BJ (cell line): ENCODE measurements around the gene FRMPD3. TPM values are rescaled to one million over a fixed set of nuclear protein-coding genes. Genes with fewer than 3 reads are reported as not detected.

Source experiments
- CTCF ChIA-PET: fragments of 350-600 bp; formaldehyde crosslinking; extraction: SDS; loops from one replicate; lab custom pipeline; 2021; ENCODE audit warnings: antibody characterized with exemption, inconsistent platforms; lab: Yijun Ruan, JAX
- POLR2A ChIA-PET: fragments of 300-600 bp; sonication (Branson Sonifier 250); formaldehyde crosslinking; extraction: SDS; loops from one replicate; lab custom pipeline; 2021; ENCODE audit warnings: antibody characterized with exemption; lab: Charles Lee
- DNase-seq: peaks from one replicate; pipeline ENCODE4 v3.0.0-alpha.2; 2011; ENCODE audit warnings: low read depth
- H3K27me3 ChIP-seq: 2 replicates; pipeline ENCODE4 v1.6.0; 2011; ENCODE audit warnings: low read length; ENCODE audit not compliant: control insufficient read depth, insufficient read depth
- H3K36me3 ChIP-seq: 2 replicates; pipeline ENCODE4 v1.5.1; 2011; ENCODE audit warnings: low read length; ENCODE audit not compliant: control insufficient read depth, insufficient read depth
- H3K4me3 ChIP-seq: 2 replicates; pipeline ENCODE4 v1.5.1; 2011; ENCODE audit warnings: low read depth, mild to moderate bottlenecking, control low read depth, low read length
- polyA plus RNA-seq: library from polyadenylated mRNA; depleted of rRNA; stranded (reverse); fragments of >200 nt; gene quantifications from 2 replicates; pipeline ENCODE4 v1.2.3, GENCODE V29; 2011; rRNA removed
- TF ChIP-seq, protein P1 (sequence below): IDR thresholded peaks from 2 replicates; pipeline ENCODE4 v1.5.1; 2011; ENCODE audit warnings: low read depth, mild to moderate bottlenecking, control low read depth, inconsistent platforms, low read length, moderate library complexity; ENCODE audit not compliant: insufficient read depth

The FRMPD3 gene
- polyA plus RNA-seq, 1 experiment: 0.02 TPM

DNA sequence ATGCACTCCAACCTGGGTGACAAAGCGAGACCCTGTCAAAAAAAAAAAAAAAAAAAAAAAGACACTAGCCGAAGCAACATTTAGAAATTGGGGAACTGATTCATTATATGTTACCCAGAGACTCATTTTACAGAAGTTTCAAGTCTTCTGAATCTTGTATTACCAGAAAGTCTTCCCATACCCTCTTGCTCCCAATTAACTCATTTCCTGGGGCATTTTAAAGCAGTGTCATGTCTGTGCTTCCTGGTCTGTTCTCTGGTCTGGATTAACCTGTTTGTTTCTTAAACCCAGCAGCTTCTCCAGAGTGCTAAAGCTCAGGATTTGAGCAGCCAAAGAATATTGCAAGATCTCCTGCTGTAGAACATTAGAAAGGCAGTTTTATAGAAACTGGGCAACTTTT lies 43.7 kb downstream of the FRMPD3 start:
- ChIA-PET CTCF (no interaction called here), POLR2A (no interaction called here)
- Histone ChIP-seq H3K27me3 (no peaks in the 10 kb centered on the region), H3K36me3 (no peaks in the 10 kb centered on the region), H3K4me3 (no peak overlapping the region)
- TF ChIP-seq, protein P1, sequence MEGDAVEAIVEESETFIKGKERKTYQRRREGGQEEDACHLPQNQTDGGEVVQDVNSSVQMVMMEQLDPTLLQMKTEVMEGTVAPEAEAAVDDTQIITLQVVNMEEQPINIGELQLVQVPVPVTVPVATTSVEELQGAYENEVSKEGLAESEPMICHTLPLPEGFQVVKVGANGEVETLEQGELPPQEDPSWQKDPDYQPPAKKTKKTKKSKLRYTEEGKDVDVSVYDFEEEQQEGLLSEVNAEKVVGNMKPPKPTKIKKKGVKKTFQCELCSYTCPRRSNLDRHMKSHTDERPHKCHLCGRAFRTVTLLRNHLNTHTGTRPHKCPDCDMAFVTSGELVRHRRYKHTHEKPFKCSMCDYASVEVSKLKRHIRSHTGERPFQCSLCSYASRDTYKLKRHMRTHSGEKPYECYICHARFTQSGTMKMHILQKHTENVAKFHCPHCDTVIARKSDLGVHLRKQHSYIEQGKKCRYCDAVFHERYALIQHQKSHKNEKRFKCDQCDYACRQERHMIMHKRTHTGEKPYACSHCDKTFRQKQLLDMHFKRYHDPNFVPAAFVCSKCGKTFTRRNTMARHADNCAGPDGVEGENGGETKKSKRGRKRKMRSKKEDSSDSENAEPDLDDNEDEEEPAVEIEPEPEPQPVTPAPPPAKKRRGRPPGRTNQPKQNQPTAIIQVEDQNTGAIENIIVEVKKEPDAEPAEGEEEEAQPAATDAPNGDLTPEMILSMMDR: no peak
- DNase-seq: no peak

DNA sequence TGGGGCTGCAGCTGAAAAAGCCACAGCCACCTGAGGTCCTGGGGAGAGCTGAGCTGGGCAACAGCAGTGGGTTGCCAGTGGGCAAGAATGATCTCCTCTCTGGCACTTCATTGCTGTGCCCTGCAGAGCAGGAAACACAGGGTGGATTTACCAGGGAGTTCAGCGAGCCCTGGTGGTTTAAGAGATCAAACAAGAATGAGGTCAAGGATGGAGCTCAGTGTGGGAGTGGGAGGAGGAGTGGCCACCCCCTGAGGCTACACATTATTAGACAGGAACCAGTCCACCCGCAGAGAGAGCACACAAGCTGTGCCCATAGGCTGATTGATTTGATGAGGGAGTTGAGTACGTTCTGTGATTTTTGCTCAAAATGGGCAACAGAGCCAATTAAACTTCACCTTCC lies 47.3 kb downstream of the FRMPD3 start:
- POLR2A ChIA-PET: no interaction called here
- Histone ChIP-seq H3K4me3 (no peak overlapping the region), H3K36me3 (no peaks in the 10 kb centered on the region), H3K27me3 (no peaks in the 10 kb centered on the region)
- TF ChIP-seq, protein P1: no peak
- no peak for DNase-seq
- CTCF ChIA-PET: no interaction called here

Other genes starting within 250 kb of the FRMPD3 start
- not detected in 2 replicates for gene NUP62CL, start 243.2 kb upstream of the FRMPD3 start, polyA plus RNA-seq
- not detected in 2 replicates for gene DNAAF6, start 243.0 kb upstream of the FRMPD3 start, polyA plus RNA-seq
- gene PRPS1, start 178.9 kb downstream of the FRMPD3 start, polyA plus RNA-seq: 50.1 and 64.9 TPM in 2 replicates